Naive thymus-derived CD4-positive, alpha-beta T cell (primary cell): Measurements from ENCODE around the gene KRTAP5-3. TPM values are rescaled to one million over a fixed set of nuclear protein-coding genes. Genes with fewer than 3 reads are reported as not detected.

Experiments
- ATAC-seq: fragments of 150-1000 bp; cut with Tn5 transposase; 2 replicates; pipeline ENCODE4 v1.10.0; 2021; ENCODE audit warnings: mild to moderate bottlenecking, moderate library complexity
- CTCF ChIA-PET: fragments of 350-600 bp; sonication (Branson Sonifier 250); formaldehyde crosslinking; loops from one replicate; lab custom pipeline; 2021; ENCODE audit warnings: antibody characterized with exemption; lab: Charles Lee
- POLR2A ChIA-PET: fragments of 350-600 bp; sonication (Branson Sonifier 250); formaldehyde crosslinking; loops from one replicate; lab custom pipeline; 2021; ENCODE audit warnings: antibody characterized with exemption, inconsistent platforms; lab: Charles Lee
- DNase-seq, 9 donors: peaks; one replicate each; pipeline versions ENCODE4 v3.0.0 to v3.0.0-alpha.2; 2020 to 2022; ENCODE audit warnings: mixed read lengths in 1 of 9
- H3K27ac ChIP-seq: one replicate; pipeline ENCODE4 v1.7.0; 2013; ENCODE audit warnings: mild to moderate bottlenecking, low read depth, low read length, moderate library complexity
- H3K27me3 ChIP-seq, 2 donors: one replicate each; pipeline ENCODE4 v1.7.0; 2013; ENCODE audit warnings: low read length in 2 of 2, mild to moderate bottlenecking in 2 of 2, moderate library complexity in 2 of 2; ENCODE audit not compliant: control insufficient read depth in 2 of 2, insufficient read depth in 2 of 2
- H3K36me3 ChIP-seq, 3 experiments: 1 replicate in 2 of 3; 2 replicates in 1 of 3; pipeline ENCODE4 v1.7.0; 2013; ENCODE audit warnings: low read length in 3 of 3, mild to moderate bottlenecking in 3 of 3, moderate library complexity in 1 of 3; ENCODE audit not compliant: insufficient read depth in 3 of 3, control insufficient read depth in 2 of 3
- H3K4me1 ChIP-seq, 2 donors: one replicate each; pipeline ENCODE4 v1.7.0; 2013; ENCODE audit warnings: low read length in 2 of 2, mild to moderate bottlenecking in 2 of 2, moderate library complexity in 1 of 2; ENCODE audit not compliant: control insufficient read depth in 2 of 2, insufficient read depth in 2 of 2
- H3K4me3 ChIP-seq: 2 replicates; pipeline ENCODE4 v1.7.0; 2013; ENCODE audit warnings: mild to moderate bottlenecking, low read length
- H3K9me3 ChIP-seq, 3 experiments: 1 replicate in 2 of 3; 2 replicates in 1 of 3; pipeline ENCODE4 v1.7.0; 2013; ENCODE audit warnings: low read length in 3 of 3; ENCODE audit not compliant: control insufficient read depth in 2 of 3
- H3K27ac Mint-ChIP-seq, 9 donors: one replicate each; pipeline ENCODE4 v1.8.0; 2020 to 2022; ENCODE audit warnings: mixed read lengths in 9 of 9, mild to moderate bottlenecking in 8 of 9, moderate library complexity in 5 of 9, inconsistent platforms in 2 of 9
- H3K27me3 Mint-ChIP-seq, 5 donors: one replicate each; pipeline ENCODE4 v1.8.0; 2021 to 2022; ENCODE audit warnings: mixed read lengths in 5 of 5, mild to moderate bottlenecking in 1 of 5
- H3K36me3 Mint-ChIP-seq, 5 donors: one replicate each; pipeline ENCODE4 v1.8.0; 2020 to 2022; ENCODE audit warnings: mixed read lengths in 5 of 5, mild to moderate bottlenecking in 3 of 5, inconsistent platforms in 1 of 5
- H3K4me1 Mint-ChIP-seq, 7 donors: one replicate each; pipeline ENCODE4 v1.8.0; 2020 to 2022; ENCODE audit warnings: mixed read lengths in 7 of 7, mild to moderate bottlenecking in 3 of 7, inconsistent platforms in 1 of 7
- H3K4me3 Mint-ChIP-seq, 10 donors: one replicate each; pipeline ENCODE4 v1.8.0; 2020 to 2022; ENCODE audit warnings: mild to moderate bottlenecking in 10 of 10, mixed read lengths in 10 of 10, moderate library complexity in 6 of 10, inconsistent platforms in 2 of 10
- H3K9me3 Mint-ChIP-seq, 11 donors: one replicate each; pipeline ENCODE4 v1.8.0; 2020 to 2022; ENCODE audit warnings: mixed read lengths in 11 of 11, mild to moderate bottlenecking in 4 of 11, inconsistent platforms in 1 of 11, moderate library complexity in 1 of 11
- intact Hi-C, 2 donors: fragments of 100-400 bp; cut with micrococcal nuclease; formaldehyde crosslinking; loops; one replicate each; pipeline ENCODE4 v1.15.1; 2023
- polyA plus RNA-seq, 2 donors: library from polyadenylated mRNA; unstranded; fragments of 300-500 nt; fragmentation: Illumina TruSeq; gene quantifications; one replicate each; pipeline ENCODE4 v1.2.3, GENCODE V29; 2021
- total RNA-seq, 6 experiments: library from RNA in 5 of 6; stranded (reverse) in 5 of 6; gene quantifications; 1 replicate in 5 of 6; 2 replicates in 1 of 6; pipeline ENCODE4 v1.2.3 and lab custom pipeline; 2021 to 2026

KRTAP5-3 gene
- total and polyA plus RNA-seq, 7 experiments from 2014 or later, result not detected

- ChIA-PET CTCF (interaction anchor here (1.1 kb wide), 1 partner anchor 14 kb away, joined by 3 read pairs; no protein-coding TSS in a partner anchor), POLR2A (interaction anchor here (1.1 kb wide), 1 partner anchor 10 kb away, joined by 3 read pairs; no protein-coding TSS in a partner anchor)
- DNase-seq (no peak), ATAC-seq (no peak)
- peaks cover 0 to 43% (median 0%) of the 10 kb centered on the region in 3 experiments for H3K36me3 ChIP-seq
- no peak overlapping the region for H3K4me3 Mint-ChIP-seq
- H3K9me3 ChIP-seq, result no peaks in the 10 kb centered on the region
- H3K27me3 Mint-ChIP-seq, result no peaks in the 10 kb centered on the region
- no peaks in the 10 kb centered on the region for H3K27me3 ChIP-seq
- no peaks in the 10 kb centered on the region for H3K9me3 Mint-ChIP-seq
- H3K36me3 Mint-ChIP-seq, result peaks cover 0 to 4% (median 0%) of the 10 kb centered on the region in 5 donors
- H3K4me1 Mint-ChIP-seq, result peaks cover 0 to 3% (median 0%) of the 10 kb centered on the region in 7 donors
- no peak overlapping the region for H3K27ac Mint-ChIP-seq
- H3K4me1 ChIP-seq, result no peaks in the 10 kb centered on the region
- intact Hi-C loops, result no loop called here
- no peak overlapping the region for H3K27ac ChIP-seq
- H3K4me3 ChIP-seq, result no peak overlapping the region
Observed at GRCh38 chr11:1560649-1561251, 47.5 kb downstream of the KRTAP5-3 start.

- Mint-ChIP-seq H3K27me3 (no peaks in the 10 kb centered on the region), H3K36me3 (peaks cover 0 to 4% (median 0%) of the 10 kb centered on the region in 5 donors), H3K4me3 (no peak overlapping the region), H3K27ac (no peak overlapping the region), H3K4me1 (peaks cover 0 to 3% (median 0%) of the 10 kb centered on the region in 7 donors), H3K9me3 (no peaks in the 10 kb centered on the region)
- ATAC-seq, result no peak
- Histone ChIP-seq H3K36me3 (peaks cover 0 to 37% (median 0%) of the 10 kb centered on the region in 3 experiments), H3K27ac (no peak overlapping the region), H3K27me3 (no peaks in the 10 kb centered on the region), H3K9me3 (no peaks in the 10 kb centered on the region), H3K4me1 (no peaks in the 10 kb centered on the region), H3K4me3 (no peak overlapping the region)
- intact Hi-C loops, result no loop called here
- DNase-seq, result no peak
- CTCF ChIA-PET, result interaction anchor here (1.1 kb wide), 1 partner anchor 15 kb away, joined by 3 read pairs; no protein-coding TSS in a partner anchor
- POLR2A ChIA-PET, result interaction anchor here (1.1 kb wide), 1 partner anchor 11 kb away, joined by 3 read pairs; no protein-coding TSS in a partner anchor
Observed at GRCh38 chr11:1560002-1560648, 48.1 kb downstream of the KRTAP5-3 start.

GRCh38 chr11:1559111-1559951 lies 48.9 kb downstream of the KRTAP5-3 start:
- ATAC-seq (peak; percentile 5), DNase-seq (no peak)
- no peak overlapping the region for H3K4me3 ChIP-seq
- H3K27ac ChIP-seq, result no peak overlapping the region
- ChIA-PET CTCF (no interaction called here), POLR2A (interaction anchor here (1.1 kb wide), 1 partner anchor 12 kb away, joined by 3 read pairs; no protein-coding TSS in a partner anchor)
- Mint-ChIP-seq H3K9me3 (no peaks in the 10 kb centered on the region), H3K36me3 (peaks cover 0 to 4% (median 0%) of the 10 kb centered on the region in 5 donors), H3K27me3 (no peaks in the 10 kb centered on the region), H3K4me1 (peaks cover 0 to 3% (median 0%) of the 10 kb centered on the region in 7 donors), H3K27ac (no peak overlapping the region), H3K4me3 (no peak overlapping the region)
- H3K36me3 ChIP-seq, result peaks cover 0 to 37% (median 0%) of the 10 kb centered on the region in 3 experiments
- no peaks in the 10 kb centered on the region for H3K27me3 ChIP-seq
- intact Hi-C loops, result no loop called here
- no peaks in the 10 kb centered on the region for H3K9me3 ChIP-seq
- no peaks in the 10 kb centered on the region for H3K4me1 ChIP-seq

- ATAC-seq, result peak; percentile 1
- no peaks in the 10 kb centered on the region for H3K4me1 ChIP-seq
- H3K27me3 ChIP-seq, result no peaks in the 10 kb centered on the region
- ChIA-PET POLR2A (no interaction called here), CTCF (no interaction called here)
- peaks cover 0 to 4% (median 0%) of the 10 kb centered on the region in 5 donors for H3K36me3 Mint-ChIP-seq
- H3K4me1 Mint-ChIP-seq, result peaks cover 0 to 3% (median 0%) of the 10 kb centered on the region in 7 donors
- peaks cover 0 to 33% (median 0%) of the 10 kb centered on the region in 3 experiments for H3K36me3 ChIP-seq
- H3K4me3 ChIP-seq, result no peak overlapping the region
- no peaks in the 10 kb centered on the region for H3K9me3 Mint-ChIP-seq
- peak overlapping the region in 1 of 9 donors; percentile 67 for H3K27ac Mint-ChIP-seq
- H3K4me3 Mint-ChIP-seq, result no peak overlapping the region
- H3K27ac ChIP-seq, result no peak overlapping the region
- DNase-seq, result no peak
- intact Hi-C loops, result no loop called here
- no peaks in the 10 kb centered on the region for H3K9me3 ChIP-seq
- peaks cover 0 to 3% (median 0%) of the 10 kb centered on the region in 5 donors for H3K27me3 Mint-ChIP-seq
Observed at GRCh38 chr11:1558775-1559110, 49.5 kb downstream of the KRTAP5-3 start.

GRCh38 chr11:1557904-1558774 lies 50.1 kb downstream of the KRTAP5-3 start:
- DNase-seq (peak in 1 of 9 donors; percentile 7), ATAC-seq (no peak)
- peaks cover 0 to 28% (median 0%) of the 10 kb centered on the region in 3 experiments for H3K36me3 ChIP-seq
- intact Hi-C loops, result no loop called here
- ChIA-PET CTCF (no interaction called here), POLR2A (interaction anchor here (1.1 kb wide), 1 partner anchor 9 kb away, joined by 4 read pairs; no protein-coding TSS in a partner anchor)
- H3K4me1 ChIP-seq, result no peaks in the 10 kb centered on the region
- Mint-ChIP-seq H3K4me1 (peaks cover 0 to 3% (median 0%) of the 10 kb centered on the region in 7 donors), H3K27me3 (peaks cover 0 to 4% (median 0%) of the 10 kb centered on the region in 5 donors), H3K27ac (peak overlapping the region in 2 of 9 donors; percentile 33 to 67), H3K4me3 (no peak overlapping the region), H3K9me3 (no peaks in the 10 kb centered on the region), H3K36me3 (peaks cover 0 to 4% (median 0%) of the 10 kb centered on the region in 5 donors)
- H3K27ac ChIP-seq, result no peak overlapping the region
- no peaks in the 10 kb centered on the region for H3K27me3 ChIP-seq
- no peaks in the 10 kb centered on the region for H3K9me3 ChIP-seq
- no peak overlapping the region for H3K4me3 ChIP-seq
